GM12878 (cell line): ENCODE measurements around the gene CCDC106. TPM values are rescaled to one million over a fixed set of nuclear protein-coding genes. Genes with fewer than 3 reads are reported as not detected.
A peak's percentile ranks its signal among the peaks of the same experiment; 100 is the strongest.

Experiments
- ASH2L ChIP-seq: fragments of 300-600, 200-600 bp; sonication (generic); IDR thresholded peaks from 2 replicates; pipeline ENCODE4 v1.6.1; 2017; ENCODE audit warnings: low read depth, mild to moderate bottlenecking, borderline replicate concordance
- BHLHE40 ChIP-seq, 2 experiments: fragments of 450-650 bp in 1 of 2; IDR thresholded peaks; 2 replicates each; pipeline ENCODE4 v1.6.1; 2011 to 2017; ENCODE audit warnings: low read depth in 2 of 2, borderline replicate concordance in 1 of 2, improper control_type of control experiment in 1 of 2, low read length in 1 of 2, mild to moderate bottlenecking in 1 of 2
- CHD2 ChIP-seq: IDR thresholded peaks from 2 replicates; pipeline ENCODE4 v1.6.1; 2011; ENCODE audit warnings: low read depth, low read length, improper control_type of control experiment, borderline replicate concordance
- EED ChIP-seq: sonication (generic); IDR thresholded peaks from 2 replicates; pipeline ENCODE4 v1.6.1; 2016; ENCODE audit warnings: antibody characterized with exemption, low read depth
- FOXM1 ChIP-seq: IDR thresholded peaks from 2 replicates; pipeline ENCODE4 v1.6.1; 2012; ENCODE audit warnings: low read depth, mild to moderate bottlenecking, inconsistent platforms, low read length, moderate library complexity
- JUNB ChIP-seq: IDR thresholded peaks from 2 replicates; pipeline ENCODE4 v1.6.1; 2016; ENCODE audit warnings: antibody characterized with exemption, mild to moderate bottlenecking
- JUND ChIP-seq: IDR thresholded peaks from 2 replicates; pipeline ENCODE4 v1.6.1; 2012; ENCODE audit warnings: low read depth, mild to moderate bottlenecking, low read length, improper control_type of control experiment, moderate library complexity
- NFXL1 ChIP-seq: fragments of 450-650 bp; IDR thresholded peaks from 2 replicates; pipeline ENCODE4 v1.6.1; 2017; ENCODE audit warnings: antibody characterized with exemption, mild to moderate bottlenecking, borderline replicate concordance
- SIX5 ChIP-seq: IDR thresholded peaks from 2 replicates; pipeline ENCODE4 v1.6.1; 2011; ENCODE audit warnings: mild to moderate bottlenecking, low read depth, low read length, moderate library complexity; ENCODE audit not compliant: severe bottlenecking
- SMARCA5 ChIP-seq: fragments of 450-650 bp; IDR thresholded peaks from 2 replicates; pipeline ENCODE4 v1.6.1; 2017; ENCODE audit warnings: mild to moderate bottlenecking
- SMC3 ChIP-seq: IDR thresholded peaks from 2 replicates; pipeline ENCODE4 v1.6.1; 2011; ENCODE audit warnings: low read length, improper control_type of control experiment, borderline replicate concordance
- ZNF217 ChIP-seq: fragments of 450-650 bp; IDR thresholded peaks from 2 replicates; pipeline ENCODE4 v1.6.1; 2017; ENCODE audit warnings: antibody characterized with exemption, mild to moderate bottlenecking
- polyA plus RNA-seq, 11 experiments: library from polyadenylated mRNA; depleted of rRNA in 4 of 11; unstranded in 6 of 11; stranded (reverse) in 5 of 11; fragments of >200 nt; fragmentation: Nextera tagmentation in 4 of 11; fragmentation: Illumina TruSeq in 1 of 11; extraction: Ambion mirVana in 4 of 11; extraction: Trizol in 1 of 11; gene quantifications; 1 replicate in 1 of 11; 2 replicates in 10 of 11; pipeline versions ENCODE4 v1.2.1 to v1.2.3, GENCODE V29; 2011 to 2016; ENCODE audit warnings: inconsistent platforms in 2 of 11, missing spikeins in 2 of 11, low read depth in 1 of 11
- total RNA-seq, 4 experiments: library from RNA; depleted of rRNA in 3 of 4; stranded (reverse); fragments of >200 nt in 3 of 4; fragmentation: Illumina TruSeq in 1 of 4; extraction: Trizol in 1 of 4; gene quantifications; 2 replicates each; pipeline versions ENCODE4 v1.2.1 to v1.2.3, GENCODE V29; 2013 to 2021
- TF ChIP-seq, protein P1 (sequence below): IDR thresholded peaks from 2 replicates; pipeline ENCODE4 v1.6.1; 2012; ENCODE audit warnings: improper control_type of control experiment, low read depth, low read length; ENCODE audit not compliant: insufficient replicate concordance
- TF ChIP-seq, protein P2 (sequence below): fragments of 450-650 bp; IDR thresholded peaks from 2 replicates; pipeline ENCODE4 v1.6.1; 2017; ENCODE audit warnings: mild to moderate bottlenecking, low read depth, inconsistent platforms; ENCODE audit not compliant: poor library complexity, severe bottlenecking

The CCDC106 gene
- total and polyA plus RNA-seq, 10 of the 15 experiments (the other 5 are each of a cell fraction or from before 2014, with no cell fraction given) = 0.04 to 35.9 (median 19.8) TPM

DNA sequence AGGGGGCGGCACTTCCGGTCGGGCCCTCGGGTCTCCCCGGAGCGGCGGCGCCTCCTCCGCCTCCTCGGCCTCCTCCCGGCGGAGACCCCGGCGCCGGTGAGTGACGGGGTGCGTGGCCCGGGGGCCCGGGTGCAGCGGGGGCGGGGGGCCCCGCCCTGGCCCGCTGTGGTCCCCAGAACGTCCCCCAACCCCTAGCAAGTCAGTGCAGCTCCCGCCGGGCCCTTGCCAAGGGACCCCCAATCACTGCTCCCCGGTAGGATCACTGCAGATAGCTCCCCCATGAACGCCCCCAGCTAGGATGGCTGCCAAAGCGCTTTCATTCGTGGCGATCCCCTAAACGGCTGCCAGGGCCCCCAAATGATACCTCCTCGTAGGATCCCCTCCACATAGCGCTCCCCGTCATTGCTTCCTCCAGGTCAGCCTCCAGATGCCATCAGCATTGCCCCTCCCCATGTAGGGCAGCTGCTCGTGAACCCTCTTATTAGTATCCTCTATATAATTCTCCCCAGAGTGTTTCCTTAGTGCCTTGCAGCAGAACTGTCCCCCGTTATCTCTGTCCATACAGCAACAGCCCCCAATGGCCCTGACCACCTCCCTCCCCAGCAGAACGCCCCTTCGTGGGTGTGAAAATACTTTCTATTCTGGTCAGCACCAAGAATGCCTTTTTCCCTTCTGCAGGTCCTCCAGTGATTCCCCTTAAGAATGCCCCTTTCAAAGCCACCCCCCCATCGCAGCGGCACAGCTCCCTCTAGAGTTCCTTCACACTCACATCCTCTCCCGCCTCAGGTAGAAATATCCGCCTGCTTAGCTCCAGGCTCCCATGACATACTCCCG lies 42.2 kb upstream of the CCDC106 start, which contains the start of gene ZNF865 (continued):
- TF ChIP-seq, protein P1, sequence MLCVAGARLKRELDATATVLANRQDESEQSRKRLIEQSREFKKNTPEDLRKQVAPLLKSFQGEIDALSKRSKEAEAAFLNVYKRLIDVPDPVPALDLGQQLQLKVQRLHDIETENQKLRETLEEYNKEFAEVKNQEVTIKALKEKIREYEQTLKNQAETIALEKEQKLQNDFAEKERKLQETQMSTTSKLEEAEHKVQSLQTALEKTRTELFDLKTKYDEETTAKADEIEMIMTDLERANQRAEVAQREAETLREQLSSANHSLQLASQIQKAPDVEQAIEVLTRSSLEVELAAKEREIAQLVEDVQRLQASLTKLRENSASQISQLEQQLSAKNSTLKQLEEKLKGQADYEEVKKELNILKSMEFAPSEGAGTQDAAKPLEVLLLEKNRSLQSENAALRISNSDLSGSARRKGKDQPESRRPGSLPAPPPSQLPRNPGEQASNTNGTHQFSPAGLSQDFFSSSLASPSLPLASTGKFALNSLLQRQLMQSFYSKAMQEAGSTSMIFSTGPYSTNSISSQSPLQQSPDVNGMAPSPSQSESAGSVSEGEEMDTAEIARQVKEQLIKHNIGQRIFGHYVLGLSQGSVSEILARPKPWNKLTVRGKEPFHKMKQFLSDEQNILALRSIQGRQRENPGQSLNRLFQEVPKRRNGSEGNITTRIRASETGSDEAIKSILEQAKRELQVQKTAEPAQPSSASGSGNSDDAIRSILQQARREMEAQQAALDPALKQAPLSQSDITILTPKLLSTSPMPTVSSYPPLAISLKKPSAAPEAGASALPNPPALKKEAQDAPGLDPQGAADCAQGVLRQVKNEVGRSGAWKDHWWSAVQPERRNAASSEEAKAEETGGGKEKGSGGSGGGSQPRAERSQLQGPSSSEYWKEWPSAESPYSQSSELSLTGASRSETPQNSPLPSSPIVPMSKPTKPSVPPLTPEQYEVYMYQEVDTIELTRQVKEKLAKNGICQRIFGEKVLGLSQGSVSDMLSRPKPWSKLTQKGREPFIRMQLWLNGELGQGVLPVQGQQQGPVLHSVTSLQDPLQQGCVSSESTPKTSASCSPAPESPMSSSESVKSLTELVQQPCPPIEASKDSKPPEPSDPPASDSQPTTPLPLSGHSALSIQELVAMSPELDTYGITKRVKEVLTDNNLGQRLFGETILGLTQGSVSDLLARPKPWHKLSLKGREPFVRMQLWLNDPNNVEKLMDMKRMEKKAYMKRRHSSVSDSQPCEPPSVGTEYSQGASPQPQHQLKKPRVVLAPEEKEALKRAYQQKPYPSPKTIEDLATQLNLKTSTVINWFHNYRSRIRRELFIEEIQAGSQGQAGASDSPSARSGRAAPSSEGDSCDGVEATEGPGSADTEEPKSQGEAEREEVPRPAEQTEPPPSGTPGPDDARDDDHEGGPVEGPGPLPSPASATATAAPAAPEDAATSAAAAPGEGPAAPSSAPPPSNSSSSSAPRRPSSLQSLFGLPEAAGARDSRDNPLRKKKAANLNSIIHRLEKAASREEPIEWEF = no peak
- TF ChIP-seq EED (peak; percentile 63; the same call in 1 of the 2 replicates), NFXL1 (no peak), ASH2L (no peak), SMC3 (peak; percentile 51; the same call in 1 of the 2 replicates), FOXM1 (0 out of 2 replicates have a peak, but pooled peaks have one; percentile 17), SMARCA5 (peak; percentile 67; the same call in 1 of the 2 replicates), JUND (peak; percentile 7; the same call in 1 of the 2 replicates), BHLHE40 (IDR thresholded peaks at IDR 0.05; ENCODE audit: borderline replicate concordance in 1 of 2, low read depth in 2 of 2, low read length in 1 of 2) (0 out of 4 replicates have a peak, but pooled peaks of 1 of the 2 experiments have one; percentile 16), CHD2 (0 out of 2 replicates have a peak, but pooled peaks have one; percentile 35), SIX5 (no peak), JUNB (peak; percentile 33; the same call in 1 of the 2 replicates), ZNF217 (no peak)
- TF ChIP-seq, protein P2, sequence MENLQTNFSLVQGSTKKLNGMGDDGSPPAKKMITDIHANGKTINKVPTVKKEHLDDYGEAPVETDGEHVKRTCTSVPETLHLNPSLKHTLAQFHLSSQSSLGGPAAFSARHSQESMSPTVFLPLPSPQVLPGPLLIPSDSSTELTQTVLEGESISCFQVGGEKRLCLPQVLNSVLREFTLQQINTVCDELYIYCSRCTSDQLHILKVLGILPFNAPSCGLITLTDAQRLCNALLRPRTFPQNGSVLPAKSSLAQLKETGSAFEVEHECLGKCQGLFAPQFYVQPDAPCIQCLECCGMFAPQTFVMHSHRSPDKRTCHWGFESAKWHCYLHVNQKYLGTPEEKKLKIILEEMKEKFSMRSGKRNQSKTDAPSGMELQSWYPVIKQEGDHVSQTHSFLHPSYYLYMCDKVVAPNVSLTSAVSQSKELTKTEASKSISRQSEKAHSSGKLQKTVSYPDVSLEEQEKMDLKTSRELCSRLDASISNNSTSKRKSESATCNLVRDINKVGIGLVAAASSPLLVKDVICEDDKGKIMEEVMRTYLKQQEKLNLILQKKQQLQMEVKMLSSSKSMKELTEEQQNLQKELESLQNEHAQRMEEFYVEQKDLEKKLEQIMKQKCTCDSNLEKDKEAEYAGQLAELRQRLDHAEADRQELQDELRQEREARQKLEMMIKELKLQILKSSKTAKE = peak; percentile 49
